BJ (cell line): ENCODE data around the gene MYRFL. TPM values are rescaled to one million over a fixed set of nuclear protein-coding genes. Genes with fewer than 3 reads are reported as not detected.
A peak's percentile ranks its signal among the peaks of the same experiment; 100 is the strongest.
"Not testable (repeated sequence)": the region's sequence is repeated elsewhere in the genome, so short reads cannot be mapped to it uniquely, and the experiment has no call there.

ENCODE experiments used
- CTCF ChIA-PET: fragments of 350-600 bp; formaldehyde crosslinking; extraction: SDS; loops from one replicate; lab custom pipeline; 2021; ENCODE audit warnings: antibody characterized with exemption, inconsistent platforms; lab: Yijun Ruan, JAX
- POLR2A ChIA-PET: fragments of 300-600 bp; sonication (Branson Sonifier 250); formaldehyde crosslinking; extraction: SDS; loops from one replicate; lab custom pipeline; 2021; ENCODE audit warnings: antibody characterized with exemption; lab: Charles Lee
- DNase-seq: peaks from one replicate; pipeline ENCODE4 v3.0.0-alpha.2; 2011; ENCODE audit warnings: low read depth
- H3K27me3 ChIP-seq: 2 replicates; pipeline ENCODE4 v1.6.0; 2011; ENCODE audit warnings: low read length; ENCODE audit not compliant: control insufficient read depth, insufficient read depth
- H3K36me3 ChIP-seq: 2 replicates; pipeline ENCODE4 v1.5.1; 2011; ENCODE audit warnings: low read length; ENCODE audit not compliant: control insufficient read depth, insufficient read depth
- H3K4me3 ChIP-seq: 2 replicates; pipeline ENCODE4 v1.5.1; 2011; ENCODE audit warnings: low read depth, mild to moderate bottlenecking, control low read depth, low read length
- CTCF ChIP-seq: IDR thresholded peaks from 2 replicates; pipeline ENCODE4 v1.5.1; 2011; ENCODE audit warnings: low read depth, mild to moderate bottlenecking, control low read depth, inconsistent platforms, low read length, moderate library complexity; ENCODE audit not compliant: insufficient read depth
- polyA plus RNA-seq: library from polyadenylated mRNA; depleted of rRNA; stranded (reverse); fragments of >200 nt; gene quantifications from 2 replicates; pipeline ENCODE4 v1.2.3, GENCODE V29; 2011

MYRFL gene
- polyA plus RNA-seq, 1 experiment = not detected

GRCh38 chr12:69987579-69988091 is 162.6 kb downstream of the MYRFL start:
- no peaks in the 10 kb centered on the region for H3K27me3 ChIP-seq
- no peak for TF ChIP-seq CTCF
- POLR2A ChIA-PET = interaction anchor here (0.6 to 0.7 kb wide), 2 partner anchors 22 to 94 kb away, joined by 3 read pairs; no protein-coding TSS in a partner anchor
- no peaks in the 10 kb centered on the region for H3K36me3 ChIP-seq
- DNase-seq = peak; percentile 85
- no peak overlapping the region for H3K4me3 ChIP-seq
- CTCF ChIA-PET = interaction anchor here (0.6 to 3.9 kb wide), 3 partner anchors 15 to 108 kb away, joined by 3 to 16 read pairs (median 3); no protein-coding TSS in a partner anchor

DNA sequence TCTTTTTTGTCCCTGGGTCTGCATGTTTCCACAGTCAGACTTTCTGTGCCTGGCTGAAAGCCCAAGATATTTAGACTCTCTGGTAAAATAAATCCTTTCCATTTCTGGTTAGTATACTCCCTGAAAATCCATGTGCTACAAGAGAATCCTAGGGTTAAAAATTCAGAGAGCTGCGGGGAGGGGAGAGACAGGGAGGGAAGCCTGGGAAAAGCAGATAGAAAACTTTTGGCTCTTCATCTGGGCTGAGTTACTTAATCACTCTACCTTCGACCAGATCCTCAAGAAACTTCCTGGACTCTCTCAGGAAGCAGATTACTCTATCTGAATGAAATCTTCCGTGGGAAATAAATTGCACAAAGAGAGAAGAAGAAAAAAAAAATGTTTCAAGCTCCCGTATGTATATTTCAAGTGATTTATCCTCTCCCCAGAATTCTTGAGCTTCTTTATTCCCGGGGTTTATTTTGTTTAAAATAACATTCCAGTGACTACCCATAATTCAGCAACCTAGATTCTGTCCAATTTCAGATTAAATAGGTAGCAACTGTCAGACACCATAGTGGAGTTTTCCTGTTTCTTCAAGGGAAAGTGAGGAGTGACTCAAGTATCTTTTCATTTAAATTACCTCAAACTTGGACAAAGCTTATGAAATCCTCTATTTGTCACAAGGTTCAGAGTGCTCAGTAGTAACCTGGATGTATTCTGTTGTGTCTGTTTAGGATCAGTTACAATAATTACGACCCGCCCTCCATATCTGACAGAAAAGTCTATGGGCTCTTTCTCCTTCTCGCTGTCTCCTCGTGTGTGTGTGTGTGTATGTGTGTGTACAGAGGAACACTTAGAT is 163.7 kb downstream of the MYRFL start:
- POLR2A ChIA-PET = no interaction called here
- CTCF ChIA-PET = interaction anchor here (0.7 to 3.9 kb wide), 5 partner anchors 14 to 255 kb away, joined by 3 to 16 read pairs (median 3); no protein-coding TSS in a partner anchor

DNA sequence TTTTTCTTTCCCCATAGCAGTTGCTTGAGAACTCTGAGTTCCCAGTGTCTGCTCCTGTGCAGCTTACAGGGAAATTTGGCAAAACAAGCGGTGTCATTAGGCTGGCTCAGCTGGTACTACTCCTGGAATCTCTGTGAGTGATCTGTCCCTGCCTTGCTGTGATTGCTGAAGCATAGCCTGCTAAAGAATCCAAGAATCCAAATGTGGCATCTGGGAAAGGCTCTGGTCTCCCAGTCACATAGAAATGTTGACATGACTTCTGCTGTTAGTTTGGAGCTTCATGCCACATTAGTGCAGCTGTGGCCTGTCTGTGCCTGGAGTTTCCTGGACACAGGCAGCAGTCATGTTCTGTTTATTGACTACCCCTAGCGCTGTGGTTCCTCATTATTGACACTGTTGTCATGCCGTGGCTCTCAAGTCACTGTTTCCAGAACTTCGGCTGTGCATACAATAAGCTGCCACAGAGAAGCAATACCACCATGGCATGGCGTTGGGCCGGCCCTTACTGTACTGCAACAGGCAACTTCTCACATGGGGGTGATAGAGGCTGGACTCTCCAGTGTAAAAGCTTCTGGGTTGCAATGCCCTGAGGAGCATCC is 166.8 kb downstream of the MYRFL start:
- POLR2A ChIA-PET = no interaction called here
- CTCF ChIA-PET = interaction anchor here (1.6 kb wide), 1 partner anchor 91 kb away, joined by 8 read pairs; no protein-coding TSS in a partner anchor
- DNase-seq = no peak
- H3K27me3 ChIP-seq = no peaks in the 10 kb centered on the region
- no peak overlapping the region for H3K4me3 ChIP-seq
- TF ChIP-seq CTCF = no peak
- H3K36me3 ChIP-seq = no peaks in the 10 kb centered on the region

More for the DNA sequence above, 163.7 kb downstream of the MYRFL start:
- DNase-seq = no peak
- Histone ChIP-seq H3K27me3 (no peaks in the 10 kb centered on the region), H3K36me3 (no peaks in the 10 kb centered on the region), H3K4me3 (no peak overlapping the region)
- TF ChIP-seq CTCF = no peak

- TF ChIP-seq CTCF = no peak
- ChIA-PET CTCF (no interaction called here), POLR2A (no interaction called here)
- Histone ChIP-seq H3K36me3 (no peaks in the 10 kb centered on the region), H3K4me3 (no peak overlapping the region), H3K27me3 (no peaks in the 10 kb centered on the region)
- no peak for DNase-seq
Measured at GRCh38 chr12:69993433-69993832, 168.4 kb downstream of the MYRFL start.

DNA sequence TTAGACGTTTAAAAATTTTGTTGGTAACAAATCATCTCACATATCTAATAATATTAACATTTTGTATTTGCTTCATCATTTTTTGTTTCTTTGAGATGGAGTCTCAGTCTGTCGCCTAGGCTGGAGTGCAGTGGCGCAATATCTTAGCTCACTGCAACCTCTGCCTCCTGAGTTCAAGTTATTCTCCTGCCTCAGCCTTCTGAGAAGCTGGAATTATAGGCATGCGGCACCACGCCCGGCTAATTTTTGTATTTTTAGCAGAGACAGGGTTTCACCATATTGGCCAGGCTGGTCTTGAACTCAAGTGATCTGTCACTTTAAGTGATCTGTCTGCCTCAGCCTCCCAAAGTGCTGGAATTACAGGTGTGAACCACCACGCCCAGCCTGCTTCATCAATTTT is 169.1 kb downstream of the MYRFL start:
- POLR2A ChIA-PET, H3K4me3 ChIP-seq, DNase-seq, H3K27me3 ChIP-seq, H3K36me3 ChIP-seq: not testable (repeated sequence)
- CTCF ChIA-PET = interaction anchor here (0.8 kb wide), 1 partner anchor 549 kb away, joined by 5 read pairs; no protein-coding TSS in a partner anchor
